Testis (tissue), 2 donors: Measurements from ENCODE around the gene CRHR2.

Experiments used
- POLR2A ChIP-seq: fragments of 450-650 bp; IDR thresholded peaks from one replicate; pipeline ENCODE4 v1.6.1; 2017; ENCODE audit warnings: antibody characterized with exemption, mild to moderate bottlenecking, moderate library complexity
- TF ChIP-seq, protein P1 (sequence below), 3 experiments: fragments of 450-650 bp in 2 of 3; fragments of 200-600 bp in 1 of 3; sonication (generic) in 1 of 3; IDR thresholded peaks; one replicate each; pipeline ENCODE4 v1.5.1; 2016 to 2019; ENCODE audit warnings: antibody characterized with exemption in 3 of 3, mild to moderate bottlenecking in 2 of 3, moderate library complexity in 1 of 3

DNA sequence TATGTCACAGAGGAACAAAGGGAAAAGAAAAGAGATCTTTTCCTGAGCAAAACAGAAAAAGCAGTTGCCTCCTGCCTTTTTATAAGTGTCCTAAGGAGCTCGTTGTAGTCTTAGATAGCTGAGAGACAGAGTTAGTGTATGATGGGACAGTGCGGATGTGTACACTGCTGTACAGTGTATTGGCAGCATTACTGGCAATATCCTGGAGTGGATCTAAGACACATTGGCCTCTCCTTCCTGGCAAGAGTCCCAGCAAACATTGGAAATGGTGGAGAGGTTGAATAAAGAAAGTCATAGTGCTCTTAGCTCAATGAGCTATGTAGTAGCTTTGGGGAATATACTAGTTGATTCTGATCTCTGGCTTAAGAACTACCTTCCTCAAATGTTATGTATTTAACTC is 64.9 kb downstream of the CRHR2 start:
- TF ChIP-seq POLR2A, result no peak
- TF ChIP-seq, protein P1, sequence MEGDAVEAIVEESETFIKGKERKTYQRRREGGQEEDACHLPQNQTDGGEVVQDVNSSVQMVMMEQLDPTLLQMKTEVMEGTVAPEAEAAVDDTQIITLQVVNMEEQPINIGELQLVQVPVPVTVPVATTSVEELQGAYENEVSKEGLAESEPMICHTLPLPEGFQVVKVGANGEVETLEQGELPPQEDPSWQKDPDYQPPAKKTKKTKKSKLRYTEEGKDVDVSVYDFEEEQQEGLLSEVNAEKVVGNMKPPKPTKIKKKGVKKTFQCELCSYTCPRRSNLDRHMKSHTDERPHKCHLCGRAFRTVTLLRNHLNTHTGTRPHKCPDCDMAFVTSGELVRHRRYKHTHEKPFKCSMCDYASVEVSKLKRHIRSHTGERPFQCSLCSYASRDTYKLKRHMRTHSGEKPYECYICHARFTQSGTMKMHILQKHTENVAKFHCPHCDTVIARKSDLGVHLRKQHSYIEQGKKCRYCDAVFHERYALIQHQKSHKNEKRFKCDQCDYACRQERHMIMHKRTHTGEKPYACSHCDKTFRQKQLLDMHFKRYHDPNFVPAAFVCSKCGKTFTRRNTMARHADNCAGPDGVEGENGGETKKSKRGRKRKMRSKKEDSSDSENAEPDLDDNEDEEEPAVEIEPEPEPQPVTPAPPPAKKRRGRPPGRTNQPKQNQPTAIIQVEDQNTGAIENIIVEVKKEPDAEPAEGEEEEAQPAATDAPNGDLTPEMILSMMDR (IDR thresholded peaks at IDR 0.05), result no peak
